B cell (primary cell): Measurements from ENCODE around the gene SMIM41. TPM values are rescaled to one million over a fixed set of nuclear protein-coding genes. Genes with fewer than 3 reads are reported as not detected.

Source experiments
- ATAC-seq: fragments of 200-7000 bp; cut with Tn5 transposase; one replicate; pipeline ENCODE4 v1.10.0; 2021; ENCODE audit warnings: low read depth, mild to moderate bottlenecking, moderate number of reproducible peaks, moderate library complexity
- CTCF ChIA-PET: fragments of 350-600 bp; sonication (Branson Sonifier 250); formaldehyde crosslinking; loops from one replicate; lab custom pipeline; 2021; ENCODE audit warnings: antibody characterized with exemption, inconsistent platforms; lab: Charles Lee
- POLR2A ChIA-PET: fragments of 350-600 bp; sonication (Branson Sonifier 250); formaldehyde crosslinking; loops from one replicate; lab custom pipeline; 2021; ENCODE audit warnings: antibody characterized with exemption; lab: Charles Lee
- DNase-seq: peaks from one replicate; pipeline ENCODE4 v3.0.0; 2013
- H2AFZ ChIP-seq: 2 replicates; pipeline ENCODE4 v1.6.1; 2012; ENCODE audit warnings: mild to moderate bottlenecking, low read depth, low read length; ENCODE audit not compliant: insufficient read depth, poor library complexity, severe bottlenecking
- H3K27ac ChIP-seq, 2 donors: 1 replicate in 1 of 2; 2 replicates in 1 of 2; pipeline ENCODE4 v1.5.1; 2012 to 2013; ENCODE audit warnings: low read length in 2 of 2, mild to moderate bottlenecking in 2 of 2, moderate library complexity in 1 of 2
- H3K27me3 ChIP-seq, 4 experiments: fragments of 200-600 bp in 1 of 4; sonication (generic) in 1 of 4; replicated peaks in 1 of 4; 1 replicate in 2 of 4; 2 replicates in 2 of 4; pipeline versions ENCODE4 v1.6.1 to v1.7.0; 2013 to 2016; ENCODE audit warnings: low read length in 3 of 4, mild to moderate bottlenecking in 2 of 4, mixed read lengths in 1 of 4, moderate library complexity in 1 of 4; ENCODE audit not compliant: insufficient read depth in 4 of 4, control insufficient read depth in 3 of 4; ENCODE audit errors: control extremely low read depth in 1 of 4
- H3K36me3 ChIP-seq, 2 experiments: replicated peaks in 1 of 2; 1 replicate in 1 of 2; 2 replicates in 1 of 2; pipeline versions ENCODE4 v1.6.1 to v1.7.1; 2013; ENCODE audit warnings: low read length in 1 of 2; ENCODE audit not compliant: insufficient read depth in 2 of 2, control insufficient read depth in 1 of 2; ENCODE audit errors: control extremely low read depth in 1 of 2, extremely low read depth in 1 of 2
- H3K4me1 ChIP-seq, 2 donors: fragments of 200-600 bp in 1 of 2; sonication (generic) in 1 of 2; 1 replicate in 1 of 2; 2 replicates in 1 of 2; pipeline versions ENCODE4 v1.5.1 to v1.6.1; 2013 to 2017; ENCODE audit warnings: low read length in 2 of 2; ENCODE audit not compliant: control insufficient read depth in 2 of 2, insufficient read depth in 2 of 2
- H3K4me2 ChIP-seq: replicated peaks from 2 replicates; pipeline ENCODE3; 2012; ENCODE audit warnings: mild to moderate bottlenecking, low read depth, low read length; ENCODE audit not compliant: poor library complexity, severe bottlenecking
- H3K4me3 ChIP-seq, 5 experiments: fragments of 200-600 bp in 1 of 5; sonication (generic) in 1 of 5; 1 replicate in 3 of 5; 2 replicates in 2 of 5; pipeline versions ENCODE4 v1.5.1 to v1.7.0; 2011 to 2016; ENCODE audit warnings: low read length in 4 of 5, mild to moderate bottlenecking in 4 of 5, low read depth in 2 of 5, control low read depth in 1 of 5, moderate library complexity in 1 of 5; ENCODE audit not compliant: insufficient read depth in 1 of 5; ENCODE audit errors: control extremely low read depth in 1 of 5, extremely low read depth in 1 of 5
- H3K79me2 ChIP-seq: fragments of 200-600 bp; sonication (generic); one replicate; pipeline ENCODE4 v1.6.0; 2016; ENCODE audit warnings: low read length; ENCODE audit not compliant: control insufficient read depth, insufficient read depth
- H3K9ac ChIP-seq: fragments of 200-600 bp; sonication (generic); 2 replicates; pipeline ENCODE4 v1.6.1; 2017; ENCODE audit warnings: mild to moderate bottlenecking, low read length, moderate library complexity
- H3K9me3 ChIP-seq, 3 donors: one replicate each; pipeline versions ENCODE4 v1.6.1 to v1.7.1; 2013; ENCODE audit warnings: low read length in 2 of 3; ENCODE audit not compliant: control insufficient read depth in 2 of 3, insufficient read depth in 1 of 3; ENCODE audit errors: control extremely low read depth in 1 of 3
- H4K20me1 ChIP-seq: 2 replicates; pipeline ENCODE4 v1.6.0; 2012; ENCODE audit warnings: mild to moderate bottlenecking, low read length; ENCODE audit not compliant: insufficient read depth, control insufficient read depth, poor library complexity, severe bottlenecking
- H3K27ac Mint-ChIP-seq: one replicate; pipeline ENCODE4 v1.8.0; 2021; ENCODE audit warnings: mixed read lengths
- H3K27me3 Mint-ChIP-seq: one replicate; pipeline ENCODE4 v1.8.0; 2021; ENCODE audit warnings: mixed read lengths
- H3K4me1 Mint-ChIP-seq: one replicate; pipeline ENCODE4 v1.8.0; 2021; ENCODE audit warnings: mixed read lengths
- H3K4me3 Mint-ChIP-seq: one replicate; pipeline ENCODE4 v1.8.0; 2021; ENCODE audit warnings: mixed read lengths
- H3K9me3 Mint-ChIP-seq: one replicate; pipeline ENCODE4 v1.8.0; 2022; ENCODE audit warnings: mixed read lengths; ENCODE audit not compliant: insufficient read depth
- CTCF ChIP-seq: fragments of 200-600 bp; IDR thresholded peaks from one replicate; pipeline ENCODE4 v1.8.0; 2022; ENCODE audit warnings: antibody characterized with exemption, mild to moderate bottlenecking
- EZH2 ChIP-seq: IDR thresholded peaks from 2 replicates; pipeline ENCODE4 v1.6.1; 2012; ENCODE audit warnings: borderline replicate concordance, low read depth, mild to moderate bottlenecking, moderate library complexity, low read length; ENCODE audit not compliant: insufficient read depth, poor library complexity, severe bottlenecking
- WGBS: methylation state at CpG from one replicate; pipeline ENCODE4 v1.1.5; 2013; ENCODE audit warnings: missing lambda C conversion rate; ENCODE audit not compliant: insufficient coverage; 5-methylcytosine and 5-hydroxymethylcytosine counted together
- intact Hi-C: fragments of 100-400 bp; cut with micrococcal nuclease; formaldehyde crosslinking; loops from one replicate; pipeline ENCODE4 v1.10.0; 2022
- polyA plus RNA-seq: library from polyadenylated mRNA; depleted of rRNA; stranded (reverse); fragments of >200 nt; gene quantifications from 2 replicates; pipeline ENCODE4 v1.2.3, GENCODE V29; 2012
- total RNA-seq, 2 donors: library from RNA; stranded (reverse); fragments of 120-200 nt in 1 of 2; gene quantifications; 1 replicate in 1 of 2; 2 replicates in 1 of 2; pipeline versions ENCODE4 v1.2.3 to v1.2.4, GENCODE V29; 2013 to 2022

Gene SMIM41
- total and polyA plus RNA-seq, 2 donors (not counting 1 experiment from before 2014, with no cell fraction given): 0.12 TPM; not detected in 1

- DNase-seq (no peak), ATAC-seq (no peak)
- TF ChIP-seq CTCF (no peak), EZH2 (no peak)
- Histone ChIP-seq H3K79me2 (no peaks in the 10 kb centered on the region), H3K36me3 (no peaks in the 10 kb centered on the region), H2AFZ (no peak overlapping the region), H4K20me1 (no peaks in the 10 kb centered on the region), H3K27me3 (peaks cover 0 to 2% (median 0%) of the 10 kb centered on the region in 4 experiments), H3K4me1 (peaks cover 35 to 58% of the 10 kb centered on the region in 2 donors), H3K4me3 (peak overlapping the region in 3 of 5 experiments; percentile 47 to 60 (median 58)), H3K27ac (peak overlapping the region; percentile 69 to 70), H3K9ac (peak overlapping the region; percentile 64), H3K4me2 (peak overlapping the region; percentile 86), H3K9me3 (no peaks in the 10 kb centered on the region)
- Mint-ChIP-seq H3K4me1 (peaks cover 74% of the 10 kb centered on the region), H3K27me3 (no peaks in the 10 kb centered on the region), H3K27ac (peak overlapping the region; percentile 88), H3K4me3 (peak overlapping the region; percentile 85), H3K9me3 (no peaks in the 10 kb centered on the region)
- intact Hi-C loops: no loop called here
- ChIA-PET POLR2A (interaction anchor here (1.1 to 4.0 kb wide), 3 partner anchors 11 to 30 kb away, joined by 3 to 31 read pairs (median 4); partner anchors contain the start of genes NR4A1 and TAMALIN), CTCF (interaction anchor here (1.8 to 32.6 kb wide), 3 partner anchors 11 to 39 kb away, joined by 10 to 1315 read pairs (median 125); partner anchors contain the start of genes ATG101, NR4A1 and SMIM41)
- no CpG with 5 or more reads among the region's 2 CpGs for WGBS
Measured at GRCh38 chr12:52035926-52036325, 43.6 kb upstream of the SMIM41 start.

- POLR2A ChIA-PET: interaction anchor here (0.6 to 4.0 kb wide), 6 partner anchors 11 to 87 kb away, joined by 3 to 31 read pairs (median 4); partner anchors contain the start of genes ATG101, NR4A1 and TAMALIN
- Mint-ChIP-seq H3K27me3 (no peaks in the 10 kb centered on the region), H3K4me1 (peaks cover 81% of the 10 kb centered on the region)
Measured at GRCh38 chr12:52036587-52037171, 42.8 kb upstream of the SMIM41 start.

More at GRCh38 chr12:52036587-52037171, 42.8 kb upstream of the SMIM41 start:
- Histone ChIP-seq H4K20me1 (no peaks in the 10 kb centered on the region), H3K36me3 (no peaks in the 10 kb centered on the region), H3K4me2 (peak overlapping the region; percentile 86), H3K9ac (peak overlapping the region; percentile 64), H3K4me1 (peaks cover 41 to 64% of the 10 kb centered on the region in 2 donors), H3K27ac (peak overlapping the region; percentile 69 to 70), H2AFZ (no peak overlapping the region), H3K79me2 (no peaks in the 10 kb centered on the region), H3K9me3 (no peaks in the 10 kb centered on the region), H3K4me3 (peak overlapping the region in 4 of 5 experiments; percentile 34 to 60 (median 52)), H3K27me3 (peaks cover 0 to 2% (median 0%) of the 10 kb centered on the region in 4 experiments)
- no peaks in the 10 kb centered on the region for H3K9me3 Mint-ChIP-seq
- peak overlapping the region; percentile 88 for H3K27ac Mint-ChIP-seq
- CTCF ChIA-PET: interaction anchor here (1.8 to 32.6 kb wide), 3 partner anchors 12 to 38 kb away, joined by 10 to 1315 read pairs (median 125); partner anchors contain the start of genes ATG101, NR4A1 and SMIM41
- peak overlapping the region; percentile 85 for H3K4me3 Mint-ChIP-seq
- no peak for TF ChIP-seq CTCF
- ATAC-seq: peak; percentile 48
- DNase-seq: peak; percentile 95
- WGBS: 7% methylated on average over 53 of the region's 53 CpGs
- intact Hi-C loops: loop anchor here (1.0 kb wide), 2 partner anchors 14 to 33 kb away; partner anchors contain the start of gene ATG101
